Medulla oblongata (tissue), 1 donor: ENCODE data around the gene PHF21B.

Source experiments
- DNase-seq: peaks from one replicate; pipeline ENCODE4 v3.0.0-alpha.2; 2015; ENCODE audit errors: extremely low spot score

The PHF21B gene

GRCh38 chr22:44893731-44894080, 116.1 kb downstream of the PHF21B start:
- no peak for DNase-seq

DNA sequence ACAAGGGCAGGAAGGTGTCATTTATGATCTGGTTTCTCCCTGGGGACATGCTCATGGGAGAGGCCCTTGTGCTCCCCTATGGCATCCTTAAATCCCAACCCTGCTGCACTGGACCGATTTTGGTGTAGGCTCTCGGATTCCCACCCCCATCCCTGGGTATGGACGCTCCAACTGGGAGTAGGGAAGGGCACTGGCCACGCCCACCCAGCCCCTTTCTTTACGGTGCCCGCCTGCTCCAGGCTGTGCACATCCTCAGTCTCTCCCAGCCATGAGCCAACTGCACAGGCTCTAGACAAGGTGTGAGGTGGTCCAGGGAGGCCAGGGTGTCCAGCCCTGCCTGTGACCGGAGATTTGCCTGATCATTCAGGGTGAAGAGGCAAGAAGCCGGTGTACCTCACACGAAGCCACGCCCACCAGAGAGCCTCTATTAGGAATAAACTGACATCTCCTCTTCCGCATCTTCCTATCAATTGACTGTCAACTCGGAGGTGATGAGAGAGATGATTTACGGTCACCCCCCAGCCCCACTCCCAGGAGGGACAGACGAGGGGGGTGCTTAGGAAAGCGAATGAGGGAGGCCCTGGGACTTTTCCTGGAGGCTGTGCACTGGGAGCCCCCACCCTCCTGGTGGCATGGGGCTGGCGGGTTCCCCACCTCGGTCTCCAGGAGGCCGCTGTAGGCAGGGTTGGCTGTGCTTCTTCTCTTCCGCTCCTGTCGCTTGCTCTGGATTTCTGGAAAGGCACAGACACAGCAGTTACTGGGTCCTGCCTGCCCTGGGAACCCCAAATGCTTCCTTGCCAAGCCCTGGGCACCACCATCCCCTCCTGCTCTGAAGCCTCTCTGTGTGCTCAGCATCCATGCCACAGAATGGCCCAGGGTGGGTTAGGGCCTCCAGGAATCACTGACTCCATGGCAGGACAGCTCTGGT, 116.7 kb downstream of the PHF21B start:
- DNase-seq: no peak

DNA sequence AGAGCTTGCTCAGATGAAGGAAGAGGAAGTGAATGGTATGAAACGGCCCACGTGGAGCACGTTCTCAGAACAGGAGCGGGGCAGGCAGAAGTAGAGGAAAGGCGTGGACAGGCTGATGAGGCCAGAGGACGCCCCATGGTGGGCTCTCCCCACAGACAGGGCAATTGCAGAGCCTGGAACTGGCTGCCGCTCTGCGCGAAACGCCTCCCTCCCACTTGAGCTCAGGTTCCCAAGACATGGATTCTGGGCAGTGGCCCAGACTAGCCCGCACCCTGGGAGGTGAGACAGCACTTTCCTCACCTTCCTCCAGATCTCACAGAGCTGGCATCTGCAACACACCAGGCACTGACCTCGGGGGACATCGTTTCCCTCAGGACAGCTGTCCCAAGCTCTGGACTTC, 117.6 kb downstream of the PHF21B start:
- no peak for DNase-seq

DNA sequence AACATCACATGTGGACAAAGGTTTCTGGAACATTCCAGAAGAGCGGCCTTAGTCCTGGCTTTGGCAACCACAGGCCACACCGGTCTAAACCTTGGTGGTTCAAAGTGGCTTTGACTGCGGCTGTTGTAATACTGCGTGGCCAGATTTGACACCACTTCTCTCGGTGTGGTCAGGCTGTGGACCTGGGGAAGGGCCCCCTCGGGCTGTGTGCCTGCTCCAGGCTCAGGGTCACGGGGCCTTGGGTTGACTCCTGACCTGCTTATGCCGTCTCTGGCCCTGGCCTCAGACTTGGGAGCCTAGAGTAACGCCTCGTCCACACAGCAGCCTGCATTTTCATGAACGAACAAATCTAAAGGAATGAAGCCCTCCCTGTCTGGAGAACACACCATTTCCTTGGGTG, 118.0 kb downstream of the PHF21B start:
- no peak for DNase-seq

DNA sequence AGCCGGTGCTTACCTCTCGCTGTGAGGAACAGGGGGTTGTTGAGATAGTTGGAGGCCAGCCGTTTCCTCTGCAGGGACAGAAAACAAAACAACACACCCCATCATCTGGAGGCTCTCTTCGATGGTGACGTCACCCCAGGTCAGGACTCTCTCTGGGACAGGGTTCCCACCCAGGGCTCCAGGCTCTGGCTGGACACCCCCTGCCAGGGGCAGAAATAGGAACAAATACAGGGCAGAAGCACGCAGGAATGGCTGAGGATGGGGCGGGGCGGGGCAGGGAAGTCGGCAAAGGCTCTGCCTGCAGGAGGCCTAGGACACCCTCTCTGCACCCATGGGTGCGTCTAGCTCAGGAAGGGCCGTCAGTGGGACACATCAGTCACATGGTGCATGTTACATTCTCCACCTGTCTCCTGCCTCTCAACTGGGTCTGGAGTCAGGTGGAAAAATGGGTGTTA, 118.5 kb downstream of the PHF21B start:
- no peak for DNase-seq

DNA sequence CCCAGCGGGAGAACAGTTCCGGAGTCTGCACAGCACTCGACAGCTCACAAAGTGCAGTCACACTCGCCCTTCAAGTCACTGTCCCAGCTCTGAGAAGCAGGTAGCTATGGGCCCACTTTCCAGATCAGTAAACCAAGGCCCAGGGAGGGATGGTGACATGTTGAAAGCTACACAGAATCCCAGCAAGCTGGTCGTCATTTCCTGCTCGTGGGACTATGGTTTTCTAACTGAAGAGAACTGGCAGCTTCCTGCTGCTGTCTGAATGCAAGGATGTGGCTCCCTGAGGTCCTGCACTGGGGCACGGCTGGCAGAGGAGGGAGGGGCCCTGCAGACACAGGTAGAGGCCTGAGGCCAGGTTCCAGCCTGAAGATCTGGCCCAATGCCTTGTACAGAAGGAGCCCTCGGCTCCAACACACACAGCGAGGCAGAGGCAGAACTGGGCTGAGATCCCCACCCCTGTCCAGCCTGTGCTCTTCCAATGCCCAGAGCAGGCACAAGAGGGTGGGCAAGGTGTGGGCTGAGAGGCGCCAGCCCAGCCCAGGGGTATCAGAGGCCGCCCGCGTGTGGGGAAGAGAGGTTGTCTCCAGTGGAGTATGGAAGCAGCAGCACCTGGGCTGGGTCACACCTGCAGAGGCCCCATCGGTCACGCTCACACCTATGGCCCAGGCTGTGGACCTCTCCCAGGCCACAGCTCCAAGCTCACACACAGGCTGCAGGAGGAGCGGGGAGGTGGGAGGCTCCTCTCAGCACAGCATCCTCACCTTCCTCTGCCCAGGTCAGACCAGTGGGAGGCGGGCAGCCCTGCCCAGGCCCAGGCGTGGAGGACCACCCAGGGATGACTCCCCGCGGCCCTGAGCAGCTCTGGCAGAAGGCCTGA, 119.2 kb downstream of the PHF21B start:
- no peak for DNase-seq

DNA sequence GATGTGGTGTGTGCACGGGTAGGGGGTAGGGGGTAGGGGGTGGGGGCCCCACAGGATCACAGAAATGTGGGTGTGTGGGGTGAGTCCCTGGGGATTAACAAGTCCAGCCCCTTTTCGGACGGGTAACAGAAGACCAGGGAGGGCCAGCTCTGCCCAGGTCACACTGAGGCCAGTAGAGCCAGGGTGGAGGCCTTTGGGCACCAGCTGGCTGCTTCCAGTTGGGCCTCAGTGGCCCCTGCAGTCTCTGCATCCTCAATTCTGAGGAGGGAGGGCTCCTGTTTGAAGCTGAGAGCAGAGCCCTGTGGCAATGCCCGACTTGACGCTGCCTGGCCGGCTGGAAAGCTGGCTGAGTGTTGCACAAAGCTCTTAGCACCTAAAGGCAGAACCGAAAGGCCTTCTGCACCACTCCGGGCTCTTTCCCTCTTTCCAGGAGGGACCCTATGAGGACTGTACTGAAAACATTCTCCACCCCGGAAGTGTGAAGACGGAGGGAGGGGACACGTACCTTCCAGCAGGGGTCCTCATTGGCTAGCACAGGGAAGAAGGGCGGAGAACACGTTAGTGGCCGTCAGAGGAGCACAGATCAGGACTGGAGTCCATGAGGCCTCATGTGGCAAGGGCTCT, 120.4 kb downstream of the PHF21B start:
- DNase-seq: no peak

DNA sequence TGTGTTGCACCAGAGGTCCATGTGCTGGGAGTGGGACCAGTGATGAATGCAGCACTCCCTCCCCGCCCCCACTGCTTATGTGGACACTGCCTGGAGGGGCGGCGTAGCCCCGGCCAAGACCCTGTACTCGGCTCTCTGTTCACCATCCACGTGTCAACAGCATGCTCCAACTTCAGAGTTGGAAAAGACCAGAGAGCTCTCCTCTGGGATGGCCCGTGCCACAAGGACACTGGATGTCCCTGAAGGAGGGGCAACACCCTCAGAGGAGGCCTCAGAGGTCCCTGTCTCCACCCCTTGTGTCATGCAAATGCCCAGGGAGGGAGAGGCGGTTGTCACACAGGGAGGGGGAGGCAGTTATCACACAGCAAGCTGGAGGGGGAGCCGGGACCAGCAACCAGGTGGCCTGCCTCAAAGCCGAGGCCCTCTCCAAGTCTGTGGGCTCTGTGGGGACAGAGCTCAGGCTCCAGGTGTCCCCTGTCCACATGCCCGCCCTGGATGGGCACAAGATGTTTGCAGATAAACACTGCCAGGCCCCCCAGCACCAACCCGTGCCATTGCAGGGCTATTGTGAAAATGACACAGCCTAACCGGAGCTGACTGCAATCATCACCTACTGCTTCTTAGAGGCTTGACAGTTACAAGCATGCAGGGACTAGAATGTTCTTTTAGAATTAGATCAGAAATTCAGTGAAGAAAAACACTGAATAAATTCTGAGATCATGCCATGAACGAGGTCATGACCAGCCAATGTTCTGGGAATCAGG, 121.1 kb downstream of the PHF21B start:
- DNase-seq: no peak

GRCh38 chr22:44887941-44888366, 121.9 kb downstream of the PHF21B start:
- no peak for DNase-seq

- DNase-seq: no peak
Observed at GRCh38 chr22:44885806-44886360, 123.9 kb downstream of the PHF21B start.

DNA sequence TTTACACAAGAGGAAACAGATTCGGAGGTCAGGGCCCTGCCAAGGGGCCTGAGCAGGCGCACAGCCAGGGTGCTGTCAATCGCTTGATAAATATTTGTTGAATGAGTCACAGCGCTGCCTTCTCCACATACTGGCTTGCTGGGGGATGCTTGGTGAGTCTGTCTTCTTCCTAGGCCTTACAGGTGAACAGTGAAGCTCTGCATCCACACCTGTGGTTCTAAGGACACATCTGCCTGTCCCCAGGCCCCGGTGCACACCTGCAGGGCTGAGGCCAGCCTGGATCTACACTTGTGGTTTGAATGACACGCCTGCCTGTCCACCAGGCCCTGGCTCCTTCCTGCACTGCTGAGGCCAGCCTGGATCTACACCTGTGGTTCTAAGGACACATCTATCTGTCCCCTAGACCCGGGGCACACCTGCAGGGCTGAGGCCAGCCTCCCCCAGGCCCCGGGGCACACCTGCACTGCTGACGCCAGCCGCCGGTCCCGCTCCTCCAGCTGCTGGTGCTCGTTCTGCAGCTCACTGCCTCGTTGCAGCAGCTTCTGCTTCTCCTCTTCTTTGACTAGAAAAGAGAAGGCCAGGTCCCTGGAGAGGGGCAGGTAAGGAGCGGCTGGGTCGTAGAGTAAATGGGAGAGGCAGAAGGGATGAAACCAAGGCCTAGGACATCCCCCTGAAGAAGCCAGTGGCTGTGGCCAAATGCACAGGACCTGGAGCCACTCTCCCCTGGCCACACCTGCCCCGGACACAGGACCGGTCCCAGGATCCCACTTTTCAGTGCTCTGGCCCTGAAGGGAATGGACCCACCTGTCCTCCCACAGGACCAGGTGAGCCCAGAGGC, 124.6 kb downstream of the PHF21B start:
- DNase-seq: no peak

DNA sequence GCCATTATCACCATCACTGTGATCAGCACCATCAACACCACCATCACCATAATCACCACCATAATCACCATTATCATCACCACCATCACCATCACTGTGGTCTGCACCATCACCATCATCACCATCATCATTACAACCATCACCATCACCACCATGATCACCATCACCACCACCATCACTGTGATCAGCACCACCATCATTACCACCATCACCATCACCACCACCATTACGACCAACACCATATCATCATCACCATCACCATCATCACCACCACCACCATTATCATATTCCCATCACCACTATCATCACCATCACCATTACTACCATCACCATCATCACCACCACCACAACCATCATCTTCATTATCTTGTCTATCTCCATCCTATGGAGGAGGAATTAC, 125.2 kb downstream of the PHF21B start:
- DNase-seq: no peak

DNA sequence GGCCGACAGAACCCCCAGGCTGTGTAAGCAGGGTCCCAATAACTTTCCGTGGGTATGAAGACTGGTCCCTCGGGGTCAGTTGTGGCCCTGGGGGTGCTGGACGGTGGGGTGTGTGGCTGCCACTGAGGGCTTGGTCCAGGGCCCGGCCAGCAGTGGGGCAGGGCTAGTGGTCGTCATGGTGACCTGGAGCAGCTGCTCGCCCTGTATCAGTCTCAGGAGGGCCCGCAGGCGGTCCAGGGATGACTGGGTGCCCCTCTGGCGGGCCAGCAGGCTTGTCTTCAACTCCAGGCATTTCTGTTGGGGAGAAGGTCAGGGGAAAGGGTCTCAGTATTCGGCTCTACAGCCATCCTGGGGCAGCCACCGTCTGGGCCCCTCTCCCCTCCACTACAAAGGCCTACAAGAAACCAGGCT, 126.8 kb downstream of the PHF21B start:
- no peak for DNase-seq

- no peak for DNase-seq
Observed at GRCh38 chr22:44882226-44882905, 127.4 kb downstream of the PHF21B start.

DNA sequence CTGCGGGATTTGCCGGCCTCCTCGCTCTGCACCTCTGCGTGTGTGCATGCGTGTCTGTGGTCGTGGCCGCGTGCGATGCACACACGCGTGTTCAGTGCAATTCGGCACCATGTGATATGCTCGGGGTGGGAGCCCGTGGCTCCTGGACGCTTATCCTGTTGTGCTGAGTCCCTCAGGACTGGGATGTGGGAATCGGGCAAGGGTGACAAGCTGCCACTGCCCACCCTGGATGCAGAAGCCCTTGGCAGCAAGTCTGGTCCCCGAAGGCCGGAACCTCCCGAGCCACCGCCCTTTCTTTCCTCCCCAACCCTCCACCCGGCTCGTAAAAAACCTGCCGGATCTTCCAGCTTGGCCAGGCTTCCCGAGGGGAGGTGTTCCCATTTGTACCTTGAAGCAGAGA, 128.2 kb downstream of the PHF21B start:
- no peak for DNase-seq

DNA sequence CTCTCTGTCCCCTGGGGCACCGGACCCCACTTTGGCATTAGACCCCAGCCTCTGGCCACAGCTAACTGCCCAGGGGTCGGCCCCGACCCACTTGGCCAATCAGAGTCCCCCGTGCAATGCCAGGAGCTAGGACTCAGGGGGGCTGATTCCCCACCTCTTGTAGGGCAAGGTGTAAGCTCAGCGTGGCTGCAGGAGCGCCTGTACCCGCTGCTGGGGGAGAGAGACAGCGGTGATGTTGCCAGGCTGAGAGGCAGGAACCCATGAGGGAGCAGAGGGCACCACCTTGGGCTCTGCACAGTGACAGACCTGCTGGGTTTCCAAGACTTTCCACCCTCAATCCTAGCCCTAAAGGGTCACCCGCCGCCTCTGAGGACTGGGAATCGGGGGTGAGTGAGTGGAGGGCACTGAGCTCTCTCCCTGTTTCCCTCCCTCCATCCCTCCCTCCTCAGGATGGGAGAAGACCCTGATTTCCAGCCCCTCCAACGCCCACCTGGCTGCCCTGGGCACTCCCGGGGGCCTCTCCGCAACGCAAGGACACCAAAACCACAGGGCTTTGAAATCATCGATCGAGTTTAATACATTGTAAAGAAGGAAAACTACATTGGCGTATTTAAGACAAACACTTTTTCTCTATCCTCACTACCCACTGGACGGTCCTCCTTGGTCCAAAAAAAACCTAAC, 129.1 kb downstream of the PHF21B start:
- DNase-seq: no peak

DNA sequence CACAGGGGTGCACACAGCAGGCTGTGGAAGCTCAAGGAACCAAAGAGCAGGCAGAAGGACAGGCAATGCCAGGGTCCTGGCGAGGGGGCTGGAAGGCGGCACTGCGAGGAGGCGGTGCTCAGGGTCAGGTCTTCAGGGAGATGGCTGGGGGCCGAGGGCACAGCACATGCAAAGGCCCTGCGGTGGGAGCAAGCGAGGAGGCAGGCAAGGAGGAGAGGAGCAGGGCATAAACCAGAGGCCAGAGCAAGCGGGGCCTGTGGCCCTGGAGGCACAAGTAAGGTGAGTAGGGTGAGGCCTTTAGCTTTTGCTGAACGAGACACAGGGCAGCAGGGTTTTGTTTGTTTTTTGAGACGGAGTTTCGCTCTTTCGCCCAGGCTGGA, 130.5 kb downstream of the PHF21B start:
- no peak for DNase-seq

- DNase-seq: no peak
Observed at GRCh38 chr22:44878483-44879300, 131.1 kb downstream of the PHF21B start.
